H9 (cell line): ENCODE measurements around the gene CEACAM6. TPM values are rescaled to one million over a fixed set of nuclear protein-coding genes. Genes with fewer than 3 reads are reported as not detected.

ENCODE experiments used
- DNase-seq: peaks from one replicate; pipeline ENCODE4 v3.0.0-alpha.2; 2017
- H2AFZ ChIP-seq: one replicate; pipeline ENCODE4 v1.6.1; 2013; ENCODE audit warnings: mild to moderate bottlenecking, low read length, control low read depth, moderate library complexity
- H2AK5ac ChIP-seq: 2 replicates; pipeline ENCODE4 v1.6.1; 2013; ENCODE audit warnings: low read length, control low read depth, mixed read lengths; ENCODE audit not compliant: insufficient read length
- H2BK120ac ChIP-seq: one replicate; pipeline ENCODE4 v1.6.1; 2013; ENCODE audit warnings: low read depth, mild to moderate bottlenecking, low read length, control low read depth, inconsistent platforms; ENCODE audit not compliant: poor library complexity, severe bottlenecking
- H2BK12ac ChIP-seq: 2 replicates; pipeline ENCODE4 v1.6.1; 2013; ENCODE audit warnings: low read length, control low read depth, mixed read lengths, low read depth; ENCODE audit not compliant: insufficient read length
- H2BK15ac ChIP-seq: 2 replicates; pipeline ENCODE4 v1.6.1; 2013; ENCODE audit warnings: low read depth, low read length, control low read depth
- H2BK20ac ChIP-seq: one replicate; pipeline ENCODE4 v1.6.1; 2013; ENCODE audit warnings: low read depth, mild to moderate bottlenecking, low read length, control low read depth, inconsistent platforms; ENCODE audit not compliant: poor library complexity, severe bottlenecking
- H2BK5ac ChIP-seq: 2 replicates; pipeline ENCODE4 v1.6.1; 2013; ENCODE audit warnings: low read length, control low read depth, mixed read lengths; ENCODE audit not compliant: insufficient read length
- H3K14ac ChIP-seq: 2 replicates; pipeline ENCODE4 v1.6.1; 2013; ENCODE audit warnings: low read length, control low read depth; ENCODE audit not compliant: insufficient read depth
- H3K18ac ChIP-seq: 2 replicates; pipeline ENCODE4 v1.6.1; 2013; ENCODE audit warnings: low read depth, mild to moderate bottlenecking, mixed read lengths, low read length, control low read depth; ENCODE audit not compliant: insufficient read length
- H3K23ac ChIP-seq: 2 replicates; pipeline ENCODE4 v1.6.1; 2013; ENCODE audit warnings: low read length, control low read depth, mixed read lengths, low read depth; ENCODE audit not compliant: insufficient read length
- H3K23me2 ChIP-seq: 2 replicates; pipeline ENCODE4 v1.6.1; 2013; ENCODE audit warnings: low read depth, mild to moderate bottlenecking, mixed read lengths, low read length, control low read depth; ENCODE audit not compliant: insufficient read length, poor library complexity, severe bottlenecking
- H3K27ac ChIP-seq: 2 replicates; pipeline ENCODE4 v1.5.1; 2013; ENCODE audit warnings: low read length, control low read depth, mixed read lengths, low read depth; ENCODE audit not compliant: insufficient read length
- H3K27me3 ChIP-seq: 2 replicates; pipeline ENCODE4 v1.6.1; 2013; ENCODE audit warnings: low read length, control low read depth, inconsistent platforms; ENCODE audit not compliant: insufficient read depth
- H3K4ac ChIP-seq: 2 replicates; pipeline ENCODE4 v1.6.1; 2013; ENCODE audit warnings: low read depth, mild to moderate bottlenecking, control low read depth, inconsistent platforms, low read length, moderate library complexity
- H3K4me1 ChIP-seq: 2 replicates; pipeline ENCODE4 v1.6.1; 2013; ENCODE audit warnings: low read length, control low read depth, inconsistent platforms; ENCODE audit not compliant: insufficient read depth
- H3K4me2 ChIP-seq: 2 replicates; pipeline ENCODE4 v1.6.1; 2013; ENCODE audit warnings: low read length, control low read depth, mixed read lengths; ENCODE audit not compliant: insufficient read length, insufficient read depth
- H3K56ac ChIP-seq: 2 replicates; pipeline ENCODE4 v1.6.1; 2013; ENCODE audit warnings: low read depth, mild to moderate bottlenecking, mixed read lengths, low read length, control low read depth; ENCODE audit not compliant: insufficient read length
- H3K79me1 ChIP-seq: 2 replicates; pipeline ENCODE4 v1.6.1; 2013; ENCODE audit warnings: low read depth, mild to moderate bottlenecking, moderate library complexity, low read length, control low read depth, inconsistent platforms; ENCODE audit not compliant: insufficient read depth, poor library complexity, severe bottlenecking
- H3K79me2 ChIP-seq: 2 replicates; pipeline ENCODE4 v1.6.1; 2013; ENCODE audit warnings: low read length, control low read depth, inconsistent platforms; ENCODE audit not compliant: insufficient read depth
- H3K9ac ChIP-seq: 2 replicates; pipeline ENCODE4 v1.6.1; 2013; ENCODE audit warnings: low read length, control low read depth, mixed read lengths; ENCODE audit not compliant: insufficient read length; ENCODE audit errors: extremely low read depth
- H3K9me3 ChIP-seq: one replicate; pipeline ENCODE4 v1.6.1; 2013; ENCODE audit warnings: low read depth, low read length, inconsistent platforms; ENCODE audit not compliant: control insufficient read depth
- H3T11ph ChIP-seq: one replicate; pipeline ENCODE4 v1.6.1; 2013; ENCODE audit warnings: mild to moderate bottlenecking, low read length, control low read depth, inconsistent platforms
- H4K20me1 ChIP-seq: one replicate; pipeline ENCODE4 v1.6.1; 2013; ENCODE audit not compliant: control insufficient read depth, insufficient read length, insufficient read depth
- H4K5ac ChIP-seq: 2 replicates; pipeline ENCODE4 v1.6.1; 2013; ENCODE audit warnings: low read depth, mild to moderate bottlenecking, mixed read lengths, low read length, control low read depth; ENCODE audit not compliant: insufficient read length
- H4K8ac ChIP-seq: replicated peaks from 2 replicates; pipeline ENCODE4 v1.6.1; 2013; ENCODE audit warnings: low read length, control low read depth, mixed read lengths, low read depth; ENCODE audit not compliant: insufficient read length
- H4K91ac ChIP-seq: 2 replicates; pipeline ENCODE4 v1.6.1; 2013; ENCODE audit warnings: low read depth, mild to moderate bottlenecking, moderate library complexity, mixed read lengths, low read length, control low read depth; ENCODE audit not compliant: insufficient read length
- H3K27ac Mint-ChIP-seq, 3 experiments: 2 replicates in 2 of 3; 3 replicates in 1 of 3; pipeline ENCODE4 v1.8.0; 2020 to 2021; ENCODE audit warnings: mixed read lengths in 3 of 3, mild to moderate bottlenecking in 1 of 3, moderate library complexity in 1 of 3
- H3K27me3 Mint-ChIP-seq: 2 replicates; pipeline ENCODE4 v1.8.0; 2021; ENCODE audit warnings: low read depth, mild to moderate bottlenecking, moderate library complexity, mixed read lengths
- H3K36me3 Mint-ChIP-seq, 3 experiments: 2 replicates in 2 of 3; 3 replicates in 1 of 3; pipeline ENCODE4 v1.8.0; 2020 to 2021; ENCODE audit warnings: low read depth in 3 of 3, mixed read lengths in 3 of 3; ENCODE audit not compliant: insufficient read depth in 1 of 3
- H3K4me1 Mint-ChIP-seq, 2 experiments: 2 replicates each; pipeline ENCODE4 v1.8.0; 2020; ENCODE audit warnings: mixed read lengths in 2 of 2
- H3K4me3 Mint-ChIP-seq, 2 experiments: 2 replicates in 1 of 2; 3 replicates in 1 of 2; pipeline ENCODE4 v1.8.0; 2020 to 2021; ENCODE audit warnings: mild to moderate bottlenecking in 2 of 2, mixed read lengths in 2 of 2, moderate library complexity in 1 of 2
- H3K9me3 Mint-ChIP-seq, 2 experiments: 2 replicates in 1 of 2; 3 replicates in 1 of 2; pipeline ENCODE4 v1.8.0; 2020; ENCODE audit warnings: mild to moderate bottlenecking in 2 of 2, mixed read lengths in 2 of 2, moderate library complexity in 1 of 2
- WGBS: extraction: QIAGEN DNeasy Blood & Tissue Kit; methylation state at CpG from one replicate; pipeline ENCODE4 v1.1.7; 2013; ENCODE audit warnings: missing lambda C conversion rate, low lambda C conversion rate, mixed read lengths; ENCODE audit not compliant: insufficient read length; ENCODE audit errors: extremely low coverage; 5-methylcytosine and 5-hydroxymethylcytosine counted together
- total RNA-seq: library from RNA; stranded (reverse); gene quantifications from 2 replicates; pipeline ENCODE4 v1.2.1, GENCODE V29; 2021
- TF ChIP-seq, protein P1 (sequence below): fragments of 200-600 bp; sonication (generic); conservative IDR thresholded peaks from 3 replicates; pipeline ENCODE4 v1.8.0; 2021; ENCODE audit warnings: antibody characterized with exemption, mild to moderate bottlenecking

CEACAM6 gene
- total RNA-seq, 1 experiment from 2014 or later: not detected

DNA sequence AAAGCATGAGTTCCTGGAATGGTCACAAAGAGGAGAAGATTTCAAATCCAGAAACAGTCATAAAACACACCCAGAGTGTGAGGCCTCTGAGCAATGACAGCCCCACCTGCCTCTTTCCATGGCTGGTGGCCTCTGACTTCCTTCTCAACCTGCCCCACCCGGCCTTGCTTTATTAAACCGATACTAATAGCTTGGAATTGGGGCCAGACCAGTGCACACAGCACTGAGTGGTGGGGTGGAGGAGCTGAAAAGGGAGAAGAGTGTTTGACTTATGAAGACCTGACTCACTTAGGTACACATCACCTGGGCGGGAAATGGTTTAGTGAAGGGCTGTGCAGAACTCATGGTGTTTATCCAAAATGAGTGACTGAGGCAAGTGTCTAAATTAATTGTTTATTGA lies 20.7 kb upstream of the CEACAM6 start:
- Histone ChIP-seq H3K9me3 (peaks cover 33% of the 10 kb centered on the region), H3K4me1 (no peaks in the 10 kb centered on the region), H2AFZ (no peak overlapping the region), H3K79me1 (no peaks in the 10 kb centered on the region), H3K4me2 (no peak overlapping the region), H3K9ac (no peak overlapping the region), H2BK20ac (no peak overlapping the region), H3K4ac (no peak overlapping the region), H3K27ac (no peak overlapping the region), H3K56ac (no peak overlapping the region), H2BK12ac (no peak overlapping the region), H3K23ac (no peak overlapping the region), H4K8ac (no peak overlapping the region), H3K27me3 (no peaks in the 10 kb centered on the region), H3K23me2 (no peaks in the 10 kb centered on the region), H4K20me1 (no peaks in the 10 kb centered on the region), H3T11ph (no peak overlapping the region), H3K18ac (no peak overlapping the region), H4K91ac (no peak overlapping the region), H3K79me2 (no peaks in the 10 kb centered on the region), H2AK5ac (no peak overlapping the region), H2BK15ac (no peak overlapping the region), H4K5ac (no peak overlapping the region), H3K14ac (no peak overlapping the region), H2BK5ac (no peak overlapping the region), H2BK120ac (no peak overlapping the region)
- H3K4me1 Mint-ChIP-seq: no peaks in the 10 kb centered on the region
- H3K4me3 Mint-ChIP-seq: no peak overlapping the region
- TF ChIP-seq, protein P1, sequence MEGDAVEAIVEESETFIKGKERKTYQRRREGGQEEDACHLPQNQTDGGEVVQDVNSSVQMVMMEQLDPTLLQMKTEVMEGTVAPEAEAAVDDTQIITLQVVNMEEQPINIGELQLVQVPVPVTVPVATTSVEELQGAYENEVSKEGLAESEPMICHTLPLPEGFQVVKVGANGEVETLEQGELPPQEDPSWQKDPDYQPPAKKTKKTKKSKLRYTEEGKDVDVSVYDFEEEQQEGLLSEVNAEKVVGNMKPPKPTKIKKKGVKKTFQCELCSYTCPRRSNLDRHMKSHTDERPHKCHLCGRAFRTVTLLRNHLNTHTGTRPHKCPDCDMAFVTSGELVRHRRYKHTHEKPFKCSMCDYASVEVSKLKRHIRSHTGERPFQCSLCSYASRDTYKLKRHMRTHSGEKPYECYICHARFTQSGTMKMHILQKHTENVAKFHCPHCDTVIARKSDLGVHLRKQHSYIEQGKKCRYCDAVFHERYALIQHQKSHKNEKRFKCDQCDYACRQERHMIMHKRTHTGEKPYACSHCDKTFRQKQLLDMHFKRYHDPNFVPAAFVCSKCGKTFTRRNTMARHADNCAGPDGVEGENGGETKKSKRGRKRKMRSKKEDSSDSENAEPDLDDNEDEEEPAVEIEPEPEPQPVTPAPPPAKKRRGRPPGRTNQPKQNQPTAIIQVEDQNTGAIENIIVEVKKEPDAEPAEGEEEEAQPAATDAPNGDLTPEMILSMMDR: no peak
- peaks cover 0 to 28% (median 0%) of the 10 kb centered on the region in 3 experiments; a peak in 2 of 7 replicates for H3K36me3 Mint-ChIP-seq
- WGBS: no CpG with 5 or more reads among the region's 3 CpGs
- no peak for DNase-seq
- peaks cover 74 to 93% of the 10 kb centered on the region in 2 experiments for H3K9me3 Mint-ChIP-seq
- H3K27ac Mint-ChIP-seq: no peak overlapping the region
- H3K27me3 Mint-ChIP-seq: no peaks in the 10 kb centered on the region
